Naive thymus-derived CD4-positive, alpha-beta T cell (primary cell): Measurements from ENCODE around the gene NXN. TPM values are rescaled to one million over a fixed set of nuclear protein-coding genes. Genes with fewer than 3 reads are reported as not detected.
A peak's percentile ranks its signal among the peaks of the same experiment; 100 is the strongest.

ENCODE experiments used
- ATAC-seq: fragments of 150-1000 bp; cut with Tn5 transposase; 2 replicates; pipeline ENCODE4 v1.10.0; 2021; ENCODE audit warnings: mild to moderate bottlenecking, moderate library complexity
- CTCF ChIA-PET: fragments of 350-600 bp; sonication (Branson Sonifier 250); formaldehyde crosslinking; loops from one replicate; lab custom pipeline; 2021; ENCODE audit warnings: antibody characterized with exemption; lab: Charles Lee
- POLR2A ChIA-PET: fragments of 350-600 bp; sonication (Branson Sonifier 250); formaldehyde crosslinking; loops from one replicate; lab custom pipeline; 2021; ENCODE audit warnings: antibody characterized with exemption, inconsistent platforms; lab: Charles Lee
- DNase-seq, 9 donors: peaks; one replicate each; pipeline versions ENCODE4 v3.0.0 to v3.0.0-alpha.2; 2020 to 2022; ENCODE audit warnings: mixed read lengths in 1 of 9
- H3K27ac ChIP-seq: one replicate; pipeline ENCODE4 v1.7.0; 2013; ENCODE audit warnings: mild to moderate bottlenecking, low read depth, low read length, moderate library complexity
- H3K27me3 ChIP-seq, 2 donors: one replicate each; pipeline ENCODE4 v1.7.0; 2013; ENCODE audit warnings: low read length in 2 of 2, mild to moderate bottlenecking in 2 of 2, moderate library complexity in 2 of 2; ENCODE audit not compliant: control insufficient read depth in 2 of 2, insufficient read depth in 2 of 2
- H3K36me3 ChIP-seq, 3 experiments: 1 replicate in 2 of 3; 2 replicates in 1 of 3; pipeline ENCODE4 v1.7.0; 2013; ENCODE audit warnings: low read length in 3 of 3, mild to moderate bottlenecking in 3 of 3, moderate library complexity in 1 of 3; ENCODE audit not compliant: insufficient read depth in 3 of 3, control insufficient read depth in 2 of 3
- H3K4me1 ChIP-seq, 2 donors: one replicate each; pipeline ENCODE4 v1.7.0; 2013; ENCODE audit warnings: low read length in 2 of 2, mild to moderate bottlenecking in 2 of 2, moderate library complexity in 1 of 2; ENCODE audit not compliant: control insufficient read depth in 2 of 2, insufficient read depth in 2 of 2
- H3K4me3 ChIP-seq: 2 replicates; pipeline ENCODE4 v1.7.0; 2013; ENCODE audit warnings: mild to moderate bottlenecking, low read length
- H3K9me3 ChIP-seq, 3 experiments: 1 replicate in 2 of 3; 2 replicates in 1 of 3; pipeline ENCODE4 v1.7.0; 2013; ENCODE audit warnings: low read length in 3 of 3; ENCODE audit not compliant: control insufficient read depth in 2 of 3
- H3K27ac Mint-ChIP-seq, 9 donors: one replicate each; pipeline ENCODE4 v1.8.0; 2020 to 2022; ENCODE audit warnings: mixed read lengths in 9 of 9, mild to moderate bottlenecking in 8 of 9, moderate library complexity in 5 of 9, inconsistent platforms in 2 of 9
- H3K27me3 Mint-ChIP-seq, 5 donors: one replicate each; pipeline ENCODE4 v1.8.0; 2021 to 2022; ENCODE audit warnings: mixed read lengths in 5 of 5, mild to moderate bottlenecking in 1 of 5
- H3K36me3 Mint-ChIP-seq, 5 donors: one replicate each; pipeline ENCODE4 v1.8.0; 2020 to 2022; ENCODE audit warnings: mixed read lengths in 5 of 5, mild to moderate bottlenecking in 3 of 5, inconsistent platforms in 1 of 5
- H3K4me1 Mint-ChIP-seq, 7 donors: one replicate each; pipeline ENCODE4 v1.8.0; 2020 to 2022; ENCODE audit warnings: mixed read lengths in 7 of 7, mild to moderate bottlenecking in 3 of 7, inconsistent platforms in 1 of 7
- H3K4me3 Mint-ChIP-seq, 10 donors: one replicate each; pipeline ENCODE4 v1.8.0; 2020 to 2022; ENCODE audit warnings: mild to moderate bottlenecking in 10 of 10, mixed read lengths in 10 of 10, moderate library complexity in 6 of 10, inconsistent platforms in 2 of 10
- H3K9me3 Mint-ChIP-seq, 11 donors: one replicate each; pipeline ENCODE4 v1.8.0; 2020 to 2022; ENCODE audit warnings: mixed read lengths in 11 of 11, mild to moderate bottlenecking in 4 of 11, inconsistent platforms in 1 of 11, moderate library complexity in 1 of 11
- intact Hi-C, 2 donors: fragments of 100-400 bp; cut with micrococcal nuclease; formaldehyde crosslinking; loops; one replicate each; pipeline ENCODE4 v1.15.1; 2023
- polyA plus RNA-seq, 2 donors: library from polyadenylated mRNA; unstranded; fragments of 300-500 nt; fragmentation: Illumina TruSeq; gene quantifications; one replicate each; pipeline ENCODE4 v1.2.3, GENCODE V29; 2021
- total RNA-seq, 6 experiments: library from RNA in 5 of 6; stranded (reverse) in 5 of 6; gene quantifications; 1 replicate in 5 of 6; 2 replicates in 1 of 6; pipeline ENCODE4 v1.2.3 and lab custom pipeline; 2021 to 2026

NXN gene
- total and polyA plus RNA-seq, 7 experiments from 2014 or later = 0.10 to 0.84 (median 0.30) TPM; not detected in 2

DNA sequence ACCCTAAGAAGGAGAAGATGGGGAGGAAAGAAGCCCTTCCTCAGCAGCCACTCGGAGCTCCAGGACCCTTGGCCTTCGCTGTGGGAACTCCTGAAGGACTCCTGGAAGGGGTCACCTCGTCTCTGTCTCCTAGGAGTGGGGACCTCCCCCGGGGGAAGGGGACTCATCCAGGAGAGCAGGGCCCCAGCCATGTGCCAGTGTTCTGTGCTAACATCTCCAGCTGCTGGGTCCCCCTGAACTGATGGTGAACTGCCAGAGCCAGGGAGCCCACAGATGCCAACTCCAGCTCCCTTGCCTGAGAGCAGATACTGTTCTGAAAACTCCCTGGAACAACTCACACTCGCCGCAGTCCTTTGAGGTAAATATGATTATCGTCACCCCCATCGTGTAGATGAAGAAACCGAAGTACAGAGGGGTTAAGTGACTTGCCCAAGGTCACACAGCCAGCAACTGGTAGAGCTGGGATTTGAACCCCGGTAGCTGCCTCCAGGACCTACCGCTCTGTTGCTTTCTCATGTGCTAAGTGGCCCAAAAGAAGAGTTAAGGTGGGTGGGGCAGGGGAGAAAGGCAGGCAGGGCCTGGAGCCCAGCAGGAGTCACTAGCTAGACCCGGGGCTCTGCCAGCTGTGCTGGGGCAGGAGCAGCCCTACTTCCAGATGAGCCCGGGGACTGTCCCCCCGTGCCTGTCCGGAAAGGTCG, 27.9 kb upstream of the NXN start:
- DNase-seq = no peak
- Histone ChIP-seq H3K27me3 (no peaks in the 10 kb centered on the region), H3K4me3 (no peak overlapping the region), H3K27ac (no peak overlapping the region), H3K9me3 (no peaks in the 10 kb centered on the region), H3K36me3 (peaks cover 0 to 97% (median 13%) of the 10 kb centered on the region in 3 experiments), H3K4me1 (no peaks in the 10 kb centered on the region)
- H3K36me3 Mint-ChIP-seq = peaks cover 0 to 5% (median 5%) of the 10 kb centered on the region in 5 donors
- H3K27ac Mint-ChIP-seq = peak overlapping the region in 2 of 9 donors; percentile 30 to 38
- H3K4me1 Mint-ChIP-seq = peaks cover 6 to 13% (median 10%) of the 10 kb centered on the region in 7 donors
- intact Hi-C loops = no loop called here
- no peak overlapping the region for H3K4me3 Mint-ChIP-seq
- POLR2A ChIA-PET = interaction anchor here (0.5 to 2.1 kb wide), 2 partner anchors 8 to 10 kb away, joined by 4 to 8 read pairs; partner anchors contain the start of gene TIMM22
- H3K9me3 Mint-ChIP-seq = no peaks in the 10 kb centered on the region
- no peak for ATAC-seq
- no peaks in the 10 kb centered on the region for H3K27me3 Mint-ChIP-seq
- CTCF ChIA-PET = no interaction called here

DNA sequence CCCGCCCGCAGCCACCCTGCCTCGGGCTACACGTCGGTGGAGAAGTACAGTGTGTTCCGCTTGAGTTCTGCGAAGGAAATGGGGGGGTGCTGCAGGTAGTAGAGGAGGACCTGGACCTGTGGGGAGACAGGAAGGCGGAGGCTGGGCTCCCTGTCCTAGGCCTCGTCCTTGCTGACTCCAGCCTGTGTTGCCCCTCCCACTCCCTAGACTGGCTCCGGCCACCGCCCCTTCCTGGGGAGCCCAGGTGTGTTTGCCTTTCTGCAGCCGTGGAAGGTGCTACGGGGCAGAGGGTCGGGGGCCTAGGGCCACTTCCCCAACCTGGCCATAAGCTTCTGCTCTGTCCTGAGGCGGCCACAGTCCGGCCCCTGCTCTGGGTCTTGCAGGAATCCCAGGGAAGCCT, 26.5 kb upstream of the NXN start:
- H3K36me3 ChIP-seq = peaks cover 0 to 97% (median 12%) of the 10 kb centered on the region in 3 experiments
- peaks cover 6 to 15% (median 10%) of the 10 kb centered on the region in 7 donors for H3K4me1 Mint-ChIP-seq
- ChIA-PET POLR2A (interaction anchor here (2.1 kb wide), 1 partner anchor 9 kb away, joined by 8 read pairs; the partner anchor contains the start of gene TIMM22), CTCF (no interaction called here)
- H3K36me3 Mint-ChIP-seq = peaks cover 5 to 10% (median 8%) of the 10 kb centered on the region in 5 donors
- no peaks in the 10 kb centered on the region for H3K9me3 ChIP-seq
- H3K4me3 Mint-ChIP-seq = peak overlapping the region in 2 of 10 donors; percentile 60 to 67
- H3K27me3 Mint-ChIP-seq = no peaks in the 10 kb centered on the region
- H3K27me3 ChIP-seq = no peaks in the 10 kb centered on the region
- H3K9me3 Mint-ChIP-seq = no peaks in the 10 kb centered on the region
- ATAC-seq (no peak), DNase-seq (no peak)
- peak overlapping the region in 4 of 9 donors; percentile 75 to 90 (median 78) for H3K27ac Mint-ChIP-seq
- no peak overlapping the region for H3K27ac ChIP-seq
- no peaks in the 10 kb centered on the region for H3K4me1 ChIP-seq
- intact Hi-C loops = no loop called here
- H3K4me3 ChIP-seq = no peak overlapping the region

DNA sequence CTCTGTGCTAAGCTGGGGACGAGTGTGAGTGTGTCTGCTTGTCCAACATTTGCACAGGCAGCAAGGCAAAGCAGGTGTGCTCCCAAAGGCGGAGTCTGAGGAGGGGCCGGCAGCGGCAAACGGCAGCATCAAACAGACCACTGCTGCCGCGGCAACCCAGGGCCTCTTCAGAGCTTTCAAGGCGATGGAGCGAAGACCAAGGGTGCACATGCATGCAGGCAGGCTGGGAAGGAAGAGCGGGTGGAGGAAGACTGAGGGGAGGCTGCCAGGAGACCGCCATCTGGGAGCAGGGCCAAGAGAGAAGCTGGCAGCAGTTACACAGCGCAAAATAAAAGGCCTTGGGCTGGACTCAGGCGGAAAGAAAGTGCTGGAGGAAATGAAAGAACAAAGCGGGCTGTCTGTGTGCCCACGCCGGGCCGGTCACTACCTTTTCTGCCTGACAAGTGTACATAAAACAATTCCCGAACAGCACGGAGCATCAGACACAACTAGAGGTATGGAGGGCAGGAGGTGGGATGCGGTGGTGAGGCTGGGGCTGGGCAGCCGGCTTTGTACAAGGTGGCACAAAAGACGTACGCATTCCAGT, 25.9 kb upstream of the NXN start:
- Histone ChIP-seq H3K36me3 (peaks cover 0 to 97% (median 16%) of the 10 kb centered on the region in 3 experiments), H3K4me1 (no peaks in the 10 kb centered on the region), H3K9me3 (no peaks in the 10 kb centered on the region), H3K27me3 (no peaks in the 10 kb centered on the region), H3K27ac (no peak overlapping the region), H3K4me3 (no peak overlapping the region)
- CTCF ChIA-PET = no interaction called here
- ATAC-seq (no peak), DNase-seq (peak in 1 of 9 donors; percentile 11)
- no peaks in the 10 kb centered on the region for H3K27me3 Mint-ChIP-seq
- H3K27ac Mint-ChIP-seq = peak overlapping the region in 7 of 9 donors; percentile 68 to 90 (median 78)
- no peaks in the 10 kb centered on the region for H3K9me3 Mint-ChIP-seq
- peak overlapping the region in 7 of 10 donors; percentile 38 to 67 (median 56) for H3K4me3 Mint-ChIP-seq
- H3K4me1 Mint-ChIP-seq = peaks cover 6 to 17% (median 10%) of the 10 kb centered on the region in 7 donors
- peaks cover 7 to 12% (median 12%) of the 10 kb centered on the region in 5 donors for H3K36me3 Mint-ChIP-seq
- intact Hi-C loops = no loop called here
- POLR2A ChIA-PET = no interaction called here

DNA sequence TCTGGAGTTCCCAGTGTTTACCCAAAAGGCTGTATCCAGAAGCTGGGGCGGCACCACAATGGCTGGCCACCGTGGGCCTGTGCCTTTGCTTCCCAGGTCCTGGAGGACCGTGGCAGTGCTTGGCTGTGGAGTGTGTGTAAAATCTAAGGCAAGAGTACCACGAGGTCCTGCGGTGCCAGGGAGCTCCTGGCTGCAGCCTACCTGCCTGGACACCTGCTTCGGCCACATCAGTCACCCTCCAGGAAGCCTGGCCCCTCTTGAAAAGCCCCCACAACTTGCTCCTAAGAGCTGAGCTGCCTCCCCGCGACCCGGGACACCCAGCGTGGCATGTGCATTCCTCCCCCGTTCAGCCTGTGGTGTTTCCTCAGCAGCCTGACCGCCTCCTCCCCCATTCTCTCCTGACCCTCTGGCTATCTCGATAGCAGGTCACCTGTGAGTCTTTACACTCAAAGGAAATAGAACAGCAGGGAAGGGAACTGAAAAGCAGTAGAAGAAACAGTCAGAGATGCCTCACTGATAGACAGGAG, 25.3 kb upstream of the NXN start:
- DNase-seq = no peak
- intact Hi-C loops = no loop called here
- H3K36me3 ChIP-seq = peaks cover 0 to 95% (median 11%) of the 10 kb centered on the region in 3 experiments
- Mint-ChIP-seq H3K4me1 (peaks cover 6 to 20% (median 10%) of the 10 kb centered on the region in 7 donors), H3K27ac (peak overlapping the region in 6 of 9 donors; percentile 25 to 82 (median 75)), H3K36me3 (peaks cover 10 to 15% (median 14%) of the 10 kb centered on the region in 5 donors), H3K27me3 (no peaks in the 10 kb centered on the region), H3K9me3 (no peaks in the 10 kb centered on the region), H3K4me3 (peak overlapping the region in 3 of 10 donors; percentile 56 to 67 (median 60))
- H3K9me3 ChIP-seq = no peaks in the 10 kb centered on the region
- CTCF ChIA-PET = no interaction called here
- no peaks in the 10 kb centered on the region for H3K27me3 ChIP-seq
- POLR2A ChIA-PET = no interaction called here
- no peaks in the 10 kb centered on the region for H3K4me1 ChIP-seq
- no peak overlapping the region for H3K4me3 ChIP-seq
- no peak overlapping the region for H3K27ac ChIP-seq
- ATAC-seq = no peak

DNA sequence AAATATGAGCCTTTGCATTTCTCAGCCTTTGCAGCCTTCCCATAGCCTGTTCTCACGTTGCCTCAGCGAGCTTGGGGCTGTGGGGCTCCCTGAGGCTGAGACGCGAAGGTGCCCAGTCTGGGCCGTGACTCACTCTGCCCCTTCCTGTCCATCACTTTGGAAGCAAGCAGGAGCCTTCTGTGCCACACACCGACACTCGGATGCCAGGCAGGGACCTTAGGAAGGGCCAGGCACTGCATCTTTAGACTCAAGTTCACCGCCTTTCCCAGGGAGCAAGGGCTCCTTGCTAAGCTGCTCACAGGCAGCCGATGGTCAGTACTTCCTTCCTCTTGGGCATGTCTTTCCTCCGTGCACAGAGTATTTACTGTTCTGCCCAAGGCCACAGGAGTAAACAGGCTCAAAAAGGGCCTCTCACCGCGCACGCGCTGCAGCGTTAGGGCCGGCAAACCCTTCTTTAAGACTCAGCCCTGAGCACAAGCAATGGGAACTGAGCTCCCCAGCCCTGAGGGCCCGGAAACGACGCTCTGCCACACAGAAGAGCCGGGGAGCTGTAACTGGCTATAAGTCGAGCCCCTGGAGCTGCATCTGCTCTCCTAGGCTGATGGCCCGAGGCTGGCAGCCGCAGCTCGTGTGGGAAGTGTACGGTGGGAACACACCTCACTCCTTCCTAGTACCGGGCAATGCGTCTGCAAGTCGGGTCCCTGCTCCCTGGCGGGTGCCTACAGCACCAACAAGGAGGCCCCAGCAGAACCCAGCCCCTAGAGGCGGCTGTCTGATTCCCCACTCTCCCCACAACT, 24.6 kb upstream of the NXN start:
- intact Hi-C loops = no loop called here
- CTCF ChIA-PET = no interaction called here
- H3K27me3 Mint-ChIP-seq = no peaks in the 10 kb centered on the region
- H3K9me3 ChIP-seq = no peaks in the 10 kb centered on the region
- H3K36me3 Mint-ChIP-seq = peaks cover 10 to 20% (median 17%) of the 10 kb centered on the region in 5 donors
- H3K4me3 ChIP-seq = no peak overlapping the region
- ATAC-seq (no peak), DNase-seq (no peak)
- H3K27me3 ChIP-seq = no peaks in the 10 kb centered on the region
- no peak overlapping the region for H3K4me3 Mint-ChIP-seq
- POLR2A ChIA-PET = no interaction called here
- H3K4me1 ChIP-seq = no peaks in the 10 kb centered on the region
- H3K36me3 ChIP-seq = peaks cover 6 to 94% (median 16%) of the 10 kb centered on the region in 3 experiments
- no peaks in the 10 kb centered on the region for H3K9me3 Mint-ChIP-seq
- H3K4me1 Mint-ChIP-seq = peaks cover 7 to 23% (median 14%) of the 10 kb centered on the region in 7 donors
- peak overlapping the region in 1 of 9 donors; percentile 82 for H3K27ac Mint-ChIP-seq
- H3K27ac ChIP-seq = no peak overlapping the region

DNA sequence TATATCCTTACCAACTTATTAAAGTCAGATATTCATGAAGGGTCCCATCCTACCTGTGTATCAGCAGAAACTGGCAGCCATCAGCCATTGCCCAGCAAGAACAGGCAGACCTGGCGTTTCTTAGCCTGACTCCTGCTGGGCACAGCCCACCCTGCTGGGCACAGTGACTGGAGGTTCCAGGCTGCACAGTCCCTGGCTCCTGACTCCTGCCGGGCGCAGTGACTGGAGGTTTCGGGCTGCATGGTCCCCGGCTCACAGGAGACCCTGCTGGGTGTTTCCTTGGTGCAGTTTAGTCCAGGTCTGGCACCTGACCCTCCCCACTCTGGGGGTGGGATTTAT, 24.0 kb upstream of the NXN start:
- DNase-seq = no peak
- Histone ChIP-seq H3K9me3 (no peaks in the 10 kb centered on the region), H3K36me3 (peaks cover 6 to 88% (median 16%) of the 10 kb centered on the region in 3 experiments), H3K27ac (no peak overlapping the region), H3K27me3 (no peaks in the 10 kb centered on the region), H3K4me1 (peaks cover 0 to 4% of the 10 kb centered on the region in 2 donors), H3K4me3 (no peak overlapping the region)
- no peak overlapping the region for H3K27ac Mint-ChIP-seq
- H3K36me3 Mint-ChIP-seq = peaks cover 10 to 21% (median 18%) of the 10 kb centered on the region in 5 donors
- peaks cover 10 to 28% (median 19%) of the 10 kb centered on the region in 7 donors for H3K4me1 Mint-ChIP-seq
- POLR2A ChIA-PET = no interaction called here
- H3K9me3 Mint-ChIP-seq = no peaks in the 10 kb centered on the region
- intact Hi-C loops = no loop called here
- H3K27me3 Mint-ChIP-seq = no peaks in the 10 kb centered on the region
- H3K4me3 Mint-ChIP-seq = no peak overlapping the region
- no peak for ATAC-seq
- CTCF ChIA-PET = interaction anchor here (0.6 kb wide), 1 partner anchor 355 kb away, joined by 4 read pairs; no protein-coding TSS in a partner anchor
